Measurements from ENCODE around the gene RBM10.

Gene RBM10

DNA sequence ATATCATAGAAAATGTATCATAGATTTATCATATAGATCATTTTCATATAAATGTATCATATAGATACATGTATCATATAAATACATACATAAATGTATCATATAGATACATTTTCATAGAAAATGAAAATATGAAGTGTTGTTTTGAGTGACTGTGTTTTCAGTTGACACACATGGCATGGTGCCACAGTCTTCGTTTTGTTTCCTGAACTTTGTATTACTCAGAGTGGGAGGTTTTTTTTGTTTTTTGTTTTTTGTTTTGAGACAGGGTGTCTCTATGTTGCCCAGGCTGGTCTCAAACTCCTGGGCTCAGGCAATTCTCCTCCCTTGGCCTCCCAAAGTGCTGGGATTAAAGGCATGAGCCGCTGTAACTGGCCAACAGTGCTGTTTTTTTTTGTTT lies 3.9 kb downstream of the RBM10 start:
- DNase-seq (ENCODE audit: low read depth in 2 of 2): no peak

DNA sequence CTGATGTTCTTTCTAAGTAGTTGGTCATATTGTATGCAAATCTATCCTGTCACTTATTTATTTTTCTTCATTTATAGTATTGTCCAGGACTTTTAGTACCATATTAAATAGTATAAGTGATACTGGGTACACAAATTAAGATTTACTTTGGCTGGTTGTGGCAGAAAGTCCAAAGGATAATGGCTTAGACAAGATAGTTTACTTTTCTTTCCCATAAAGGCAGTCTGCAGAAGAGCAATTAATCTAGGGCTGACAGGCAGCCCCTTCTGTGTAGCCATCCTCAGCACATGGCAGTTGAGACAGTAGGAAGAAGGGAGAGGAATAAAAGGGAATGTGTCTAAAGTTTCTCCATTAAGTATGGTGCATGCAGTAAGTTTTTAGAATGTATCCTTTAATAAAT lies 6.4 kb downstream of the RBM10 start:
- no peak for DNase-seq (ENCODE audit: low read depth in 2 of 2)

DNA sequence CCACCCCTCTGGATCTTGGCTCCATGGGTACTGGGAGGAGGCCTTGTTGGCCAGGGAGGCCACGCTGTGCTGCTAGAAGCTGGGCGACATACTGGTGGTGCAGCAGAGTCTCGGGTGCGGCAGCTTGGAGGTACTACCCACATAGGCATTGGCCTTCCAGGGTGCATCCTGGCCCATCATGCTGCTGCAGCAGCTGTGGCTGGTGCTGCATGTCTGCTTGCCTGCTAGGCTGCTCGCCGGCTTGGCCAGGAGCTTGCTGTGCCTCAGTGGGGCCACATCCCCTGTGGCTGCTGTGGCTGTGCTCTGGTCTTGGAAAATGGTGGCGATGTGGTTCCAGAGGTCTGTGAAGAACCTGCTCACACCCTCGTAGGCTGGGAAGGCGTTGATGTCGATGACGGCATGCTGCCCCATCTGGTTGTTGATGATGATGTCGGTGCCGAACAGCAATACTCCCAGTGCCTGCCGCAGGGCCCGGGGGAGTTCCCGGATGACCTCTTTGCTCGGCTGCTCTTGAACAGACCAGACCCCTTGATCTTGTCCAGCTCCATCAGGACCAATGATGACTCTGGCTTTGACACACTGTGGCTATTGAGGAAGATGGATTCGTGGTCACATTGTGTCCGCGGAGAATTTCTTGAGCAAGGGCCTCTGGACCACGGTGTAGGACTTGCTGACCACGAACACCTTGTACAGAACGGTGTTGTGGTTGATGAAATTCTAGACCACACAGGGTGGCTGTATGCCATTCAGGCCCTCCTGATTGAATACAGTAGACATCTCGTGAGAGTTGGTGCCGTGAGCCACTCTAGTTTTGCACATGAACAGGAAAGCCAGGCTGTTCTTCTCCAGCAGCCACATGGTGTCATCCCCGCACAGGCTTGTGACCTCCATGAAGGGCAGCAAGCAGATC lies 11.8 kb downstream of the RBM10 start:
- no peak for DNase-seq (ENCODE audit: low read depth in 2 of 2)

DNA sequence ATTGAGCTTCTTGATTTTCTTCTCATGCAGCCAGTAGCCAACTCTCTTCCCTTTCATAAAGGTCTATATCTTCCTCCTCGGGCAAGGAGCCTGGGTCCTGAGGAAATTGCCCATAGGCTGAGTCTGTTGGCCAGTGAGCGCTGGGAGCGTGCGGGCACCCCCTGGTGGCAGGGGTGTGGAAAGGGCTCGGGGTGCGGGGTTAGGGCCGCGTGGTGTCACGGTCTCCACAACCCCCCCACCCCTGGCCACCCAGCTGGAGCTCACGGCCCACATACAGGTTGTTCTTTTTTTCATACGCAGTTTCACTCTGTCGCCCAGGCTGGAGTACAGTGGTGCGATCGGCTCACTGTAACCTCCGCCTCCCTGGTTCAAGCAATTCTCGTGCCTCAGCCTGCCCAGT lies 13.1 kb downstream of the RBM10 start:
- no peak for DNase-seq (ENCODE audit: low read depth in 2 of 2)

DNA sequence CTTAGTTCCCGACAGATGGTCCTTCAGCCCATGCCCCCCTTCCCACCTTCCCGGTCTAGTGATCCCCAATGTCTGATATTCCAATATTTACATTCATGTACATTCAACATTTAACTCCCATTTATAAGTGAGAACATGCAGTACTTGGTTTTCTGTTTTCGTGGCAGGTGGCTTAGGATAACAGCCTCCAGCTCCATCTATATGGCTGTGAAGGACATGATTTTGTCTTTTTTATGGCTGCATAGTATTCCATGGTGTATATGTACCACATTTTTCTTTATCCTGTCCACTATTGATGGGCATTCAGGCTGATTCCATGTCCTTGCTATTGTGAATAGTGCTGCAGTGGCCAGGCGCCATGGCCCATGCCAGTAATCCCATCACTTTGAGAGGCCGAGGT lies 13.8 kb downstream of the RBM10 start:
- DNase-seq (ENCODE audit: low read depth in 2 of 2): no peak

DNA sequence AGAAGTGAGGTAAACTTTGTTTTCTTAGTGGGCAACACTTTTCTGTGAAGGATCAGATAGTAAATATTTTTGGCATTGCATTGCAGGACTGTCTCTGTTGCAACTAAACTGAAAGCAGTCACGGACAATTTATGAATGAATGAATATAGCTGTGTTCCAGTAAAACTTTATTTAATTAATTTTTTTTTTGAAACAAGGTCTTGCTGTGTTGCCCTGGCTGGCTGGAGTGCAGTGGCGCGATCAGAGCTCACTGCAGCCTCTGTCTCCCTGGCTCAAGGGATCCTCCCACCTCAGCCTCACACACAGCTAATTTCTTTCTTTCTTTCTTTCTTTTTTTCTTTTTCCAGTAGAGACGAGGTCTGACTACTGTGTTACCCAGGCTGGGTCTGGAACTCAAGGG lies 15.8 kb downstream of the RBM10 start:
- DNase-seq (ENCODE audit: low read depth in 2 of 2): no peak

DNA sequence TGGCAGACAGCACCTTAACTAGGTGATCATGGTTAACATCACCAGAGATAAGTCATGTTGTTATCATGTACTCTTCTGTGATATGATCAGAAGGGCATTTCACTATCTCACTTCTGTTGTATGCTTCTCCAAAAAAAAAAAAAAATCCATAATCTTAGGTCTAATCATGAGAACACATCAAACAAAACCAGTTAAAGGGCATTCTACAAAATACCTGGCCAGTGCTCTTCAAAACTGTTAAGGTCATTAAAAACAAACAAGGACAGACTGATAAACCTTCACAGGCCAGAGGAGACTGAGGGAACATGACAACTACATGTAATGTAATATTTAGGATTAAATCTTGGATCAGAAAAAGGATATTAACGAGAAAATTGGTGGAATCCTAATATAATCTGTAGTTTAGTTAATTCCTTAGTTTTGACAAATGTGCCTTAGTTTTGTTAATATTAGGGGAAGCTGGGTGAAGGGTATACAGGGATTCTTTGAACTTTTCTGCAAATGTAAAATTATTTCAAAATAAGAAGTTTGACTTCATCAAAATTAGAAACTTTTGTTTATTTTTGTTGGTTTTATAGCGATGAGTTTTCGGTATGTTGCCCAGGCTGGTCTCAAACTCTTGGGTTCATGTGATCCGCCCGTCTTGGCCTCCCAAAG lies 18.0 kb downstream of the RBM10 start:
- DNase-seq (ENCODE audit: low read depth in 2 of 2): no peak

DNA sequence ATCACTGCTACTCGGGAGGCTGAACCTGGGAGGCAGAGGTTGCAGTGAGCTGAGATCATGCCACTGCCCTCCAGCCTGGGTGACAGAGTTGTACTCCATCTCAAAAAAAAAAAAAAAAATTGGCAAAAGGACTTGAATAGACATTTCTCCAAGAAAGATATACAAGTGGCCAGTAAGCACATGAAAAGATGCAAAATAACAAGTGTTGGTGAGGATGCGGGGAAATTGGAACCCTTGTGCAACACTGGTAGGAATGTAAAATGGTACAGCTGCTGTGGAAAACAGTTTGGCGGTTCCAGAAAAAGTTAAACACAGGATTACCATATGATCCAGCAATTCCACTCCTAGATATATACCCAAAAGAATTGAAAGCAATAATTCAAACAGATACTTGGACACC lies 19.4 kb downstream of the RBM10 start:
- no peak for DNase-seq (ENCODE audit: low read depth in 2 of 2)

DNA sequence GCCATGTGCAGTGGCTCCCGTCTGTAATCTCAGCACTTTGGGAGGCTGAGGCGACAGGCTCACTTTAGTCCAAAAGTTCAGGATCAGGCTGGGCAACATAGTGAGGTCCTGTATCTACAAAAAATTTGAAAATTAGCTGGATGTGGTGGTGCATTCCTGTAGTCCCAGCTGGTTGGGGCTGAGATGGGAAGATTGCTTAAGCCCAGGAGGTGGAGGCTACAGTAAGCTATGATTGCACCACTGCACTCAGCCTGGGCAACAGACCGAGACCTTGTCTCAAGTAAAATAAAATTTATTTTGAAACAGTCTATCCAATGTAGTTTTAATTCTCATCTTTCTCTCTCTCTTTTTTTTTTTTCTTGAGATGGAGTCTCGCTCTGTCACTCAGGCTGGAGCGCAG lies 21.1 kb downstream of the RBM10 start:
- DNase-seq (ENCODE audit: low read depth in 2 of 2): no peak

DNA sequence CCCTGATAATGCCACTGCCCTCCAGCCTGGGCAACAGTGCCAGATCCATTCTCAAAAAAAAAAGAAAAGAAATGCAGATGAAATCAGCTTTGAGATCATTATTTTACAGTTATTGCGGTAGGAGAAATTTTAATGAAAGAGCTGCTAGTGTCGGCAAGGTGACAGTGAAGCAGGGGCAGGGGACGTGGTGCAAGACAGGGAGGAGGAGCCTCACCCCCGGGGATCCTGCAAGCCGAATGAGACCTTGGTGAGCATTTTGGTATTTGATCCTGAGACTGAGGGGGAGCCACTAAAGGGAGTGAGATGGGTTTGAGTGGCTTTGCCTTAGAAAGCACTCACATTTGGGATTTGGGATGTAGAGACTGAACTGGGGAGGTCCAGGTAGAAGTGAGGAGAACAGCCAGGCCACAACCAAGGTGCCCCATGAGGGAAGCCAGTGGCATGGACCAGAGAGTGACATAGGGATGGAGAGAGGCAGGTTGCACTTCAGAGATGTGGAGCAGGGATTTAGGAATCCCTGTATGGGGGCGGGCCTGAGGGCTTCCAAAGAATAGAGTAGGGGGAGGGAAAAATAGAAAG lies 23.6 kb downstream of the RBM10 start:
- no peak for DNase-seq (ENCODE audit: low read depth in 2 of 2)

DNA sequence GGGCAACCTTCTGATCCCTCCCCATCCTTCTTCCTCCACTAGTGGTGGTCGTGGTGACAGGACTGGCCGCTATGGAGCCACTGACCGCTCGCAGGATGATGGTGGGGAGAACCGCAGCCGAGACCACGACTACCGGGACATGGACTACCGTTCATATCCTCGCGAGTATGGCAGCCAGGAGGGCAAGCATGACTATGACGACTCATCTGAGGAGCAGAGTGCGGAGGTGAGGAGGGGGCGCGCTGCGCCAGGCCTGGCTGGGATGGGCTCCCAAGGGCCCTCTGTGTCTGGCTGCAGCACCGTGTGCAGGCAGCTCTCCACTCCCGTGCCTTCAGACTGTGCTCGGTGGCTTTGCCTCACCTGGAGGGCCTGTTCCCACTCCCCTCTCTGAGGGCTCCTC lies 24.3 kb downstream of the RBM10 start:
- no peak for DNase-seq (ENCODE audit: low read depth in 2 of 2)

DNA sequence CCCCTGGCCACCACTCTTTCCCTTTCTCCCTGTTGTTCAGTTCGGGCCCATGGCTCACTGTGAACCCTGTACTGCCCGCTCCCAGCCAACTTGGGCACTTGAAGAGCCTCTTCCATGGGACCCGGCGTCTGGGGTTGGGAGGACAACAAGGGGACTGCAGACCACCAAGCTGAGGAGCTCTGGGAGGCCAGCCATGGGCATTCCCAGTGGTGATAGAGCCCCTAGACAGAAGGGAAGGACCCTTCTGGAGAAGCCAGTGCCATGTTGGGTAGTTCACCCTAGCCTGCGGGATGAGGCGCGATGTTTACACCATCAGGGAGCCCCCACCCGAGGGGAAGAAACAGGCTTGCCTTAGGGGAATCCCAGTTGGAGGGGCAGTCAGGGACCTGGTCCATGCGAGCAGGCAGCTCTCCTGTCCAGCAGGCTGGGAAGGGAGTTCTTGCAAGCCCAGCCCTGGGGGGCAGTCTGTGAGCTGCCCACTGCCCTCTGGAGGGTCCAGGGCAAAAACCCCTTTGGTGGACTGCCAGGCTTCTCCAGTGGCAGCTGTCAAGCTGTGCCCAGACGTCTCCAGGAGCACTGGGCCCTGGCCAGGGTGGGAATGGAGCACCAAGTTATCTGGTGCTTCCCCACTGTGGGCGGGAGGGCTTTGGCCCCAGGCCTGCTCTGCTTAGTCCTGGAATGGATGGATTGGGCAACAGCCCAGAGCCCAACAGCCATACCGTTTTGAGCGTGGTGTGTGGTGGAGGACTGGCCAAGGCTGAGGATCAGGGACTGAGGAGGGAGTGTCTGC lies 24.9 kb downstream of the RBM10 start:
- no peak for DNase-seq (ENCODE audit: low read depth in 2 of 2)

DNA sequence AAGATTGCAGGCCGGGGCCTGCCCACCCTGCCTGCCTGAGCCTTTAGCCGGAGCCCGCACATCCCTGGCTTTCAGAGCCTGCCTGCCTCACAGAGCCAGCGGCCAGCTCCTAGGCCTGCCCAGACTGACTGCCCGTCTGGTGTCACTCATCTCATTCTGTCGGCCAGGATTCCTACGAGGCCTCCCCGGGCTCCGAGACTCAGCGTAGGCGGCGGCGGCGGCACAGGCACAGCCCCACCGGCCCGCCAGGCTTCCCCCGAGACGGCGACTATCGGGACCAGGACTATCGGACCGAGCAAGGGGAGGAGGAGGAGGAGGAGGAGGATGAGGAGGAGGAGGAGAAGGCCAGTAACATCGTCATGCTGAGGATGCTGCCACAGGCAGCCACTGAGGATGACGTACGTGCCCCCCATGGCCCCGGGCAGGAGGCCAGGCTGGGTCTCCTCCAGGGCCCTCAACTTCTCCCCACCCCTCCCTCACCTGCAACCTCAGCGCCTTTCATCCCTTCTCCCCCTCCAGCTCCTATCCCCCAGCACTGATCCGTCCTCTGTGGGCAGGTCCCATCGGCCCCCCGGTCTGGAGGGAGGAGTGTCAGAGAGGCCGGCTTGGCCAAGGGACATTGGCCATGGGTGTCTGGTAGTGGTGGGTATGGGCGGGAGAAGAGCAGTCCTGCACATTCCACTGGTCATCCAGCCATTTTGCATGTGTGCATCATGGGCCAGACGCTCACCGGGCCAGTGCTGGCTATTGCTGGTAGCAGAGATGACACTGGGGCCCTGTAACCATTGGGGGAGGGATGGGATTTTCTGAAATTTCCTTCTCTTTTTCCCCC lies 26.1 kb downstream of the RBM10 start:
- no peak for DNase-seq (ENCODE audit: low read depth in 2 of 2)

DNA sequence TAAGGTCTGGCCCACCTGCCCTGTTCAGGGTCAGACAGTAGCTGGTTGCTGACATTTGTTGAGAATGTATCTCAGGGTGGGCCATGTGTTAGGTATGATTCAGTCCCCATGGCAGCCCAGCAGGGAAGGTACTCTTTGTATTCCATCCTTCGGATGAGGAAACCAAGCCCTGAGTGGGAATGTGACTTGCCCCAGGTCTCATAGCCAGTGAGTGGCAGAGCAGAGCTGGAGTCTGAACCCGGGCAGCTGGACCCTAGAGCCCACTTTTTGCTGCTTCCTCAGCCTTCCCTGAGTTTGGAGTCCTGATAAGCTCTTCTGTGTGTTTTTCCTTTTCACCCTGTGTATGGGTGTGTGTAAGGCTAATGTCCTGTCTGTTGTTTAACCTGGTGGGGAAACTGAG lies 27.0 kb downstream of the RBM10 start:
- no peak for DNase-seq (ENCODE audit: low read depth in 2 of 2)

DNA sequence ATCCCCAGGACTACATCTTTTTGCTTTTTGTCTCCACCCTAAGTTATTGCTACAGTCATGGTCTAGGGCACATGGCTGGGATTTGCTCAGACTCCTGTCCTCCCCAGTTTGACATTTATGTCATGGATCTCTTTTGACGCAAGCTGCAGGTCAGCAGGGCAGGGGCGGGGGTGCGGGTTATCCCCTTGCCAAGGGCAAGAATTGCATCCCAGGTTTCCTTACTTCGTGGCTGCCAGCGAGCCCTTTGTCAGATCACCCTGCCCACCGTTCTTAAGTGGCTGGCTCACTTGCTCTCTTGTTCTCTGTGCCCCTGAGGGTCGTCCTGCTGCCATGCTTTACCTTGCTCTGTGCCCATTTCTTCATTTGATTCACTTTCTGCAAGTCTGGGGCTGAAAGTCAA lies 27.5 kb downstream of the RBM10 start:
- no peak for DNase-seq (ENCODE audit: low read depth in 2 of 2)

DNA sequence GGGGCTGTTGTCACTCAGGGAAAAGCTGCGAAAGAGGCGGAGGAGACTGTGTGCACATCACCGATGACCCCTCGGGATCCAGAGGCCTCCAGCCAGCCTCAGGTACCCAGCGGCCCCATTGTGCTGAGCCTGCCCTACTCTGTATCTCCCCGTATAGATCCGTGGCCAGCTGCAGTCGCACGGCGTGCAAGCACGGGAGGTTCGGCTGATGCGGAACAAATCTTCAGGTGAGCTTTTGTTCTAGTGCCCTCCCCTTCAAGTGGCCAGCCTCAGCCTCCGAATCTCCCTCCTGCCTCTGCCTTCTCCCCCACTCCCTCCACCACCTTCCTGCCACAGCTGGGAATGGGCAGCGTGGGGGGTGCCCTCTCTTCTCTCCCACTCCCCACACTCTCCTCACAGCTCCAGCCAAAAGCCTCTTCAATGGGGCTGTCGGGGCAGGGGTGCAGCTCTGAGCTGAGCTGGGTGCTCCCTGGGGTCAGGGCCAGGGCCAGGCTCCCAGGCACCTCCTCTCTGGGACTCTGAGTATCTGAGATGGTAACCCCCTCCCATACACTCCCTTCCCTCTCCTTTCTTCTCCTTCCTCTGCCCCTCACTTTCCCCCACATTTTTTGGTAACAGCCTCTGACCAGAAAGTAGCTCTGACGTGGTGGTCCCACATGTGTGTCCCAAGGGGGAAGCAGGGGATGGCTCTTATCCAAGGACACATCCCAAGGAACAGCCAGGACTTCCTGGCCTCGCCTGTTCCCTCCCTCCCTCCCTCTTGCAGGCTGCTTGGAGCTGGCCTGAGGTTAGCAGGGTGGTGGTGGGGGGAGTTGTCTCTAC lies 28.2 kb downstream of the RBM10 start:
- DNase-seq (ENCODE audit: low read depth in 2 of 2): no peak

DNA sequence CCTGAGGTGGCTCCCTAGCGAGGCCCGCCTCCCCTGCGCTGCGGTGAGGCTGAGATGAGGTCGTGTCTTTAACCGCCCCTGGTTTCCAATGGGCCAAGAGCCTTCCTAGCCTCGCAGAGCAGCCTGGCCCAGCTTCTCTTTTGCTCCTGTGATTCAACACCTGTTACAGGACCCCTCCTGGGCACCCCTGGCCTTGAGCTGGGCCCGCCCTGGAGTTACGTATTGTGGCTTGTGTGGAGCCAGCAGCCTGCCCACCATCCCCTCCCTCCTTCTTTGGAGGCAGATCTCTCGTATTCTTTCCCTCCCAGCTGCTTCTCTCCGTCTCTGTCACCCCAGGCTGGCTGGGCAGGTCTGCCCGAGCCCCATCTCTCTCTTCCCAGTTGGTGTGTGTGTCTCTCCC lies 29.4 kb downstream of the RBM10 start:
- no peak for DNase-seq (ENCODE audit: low read depth in 2 of 2)

DNA sequence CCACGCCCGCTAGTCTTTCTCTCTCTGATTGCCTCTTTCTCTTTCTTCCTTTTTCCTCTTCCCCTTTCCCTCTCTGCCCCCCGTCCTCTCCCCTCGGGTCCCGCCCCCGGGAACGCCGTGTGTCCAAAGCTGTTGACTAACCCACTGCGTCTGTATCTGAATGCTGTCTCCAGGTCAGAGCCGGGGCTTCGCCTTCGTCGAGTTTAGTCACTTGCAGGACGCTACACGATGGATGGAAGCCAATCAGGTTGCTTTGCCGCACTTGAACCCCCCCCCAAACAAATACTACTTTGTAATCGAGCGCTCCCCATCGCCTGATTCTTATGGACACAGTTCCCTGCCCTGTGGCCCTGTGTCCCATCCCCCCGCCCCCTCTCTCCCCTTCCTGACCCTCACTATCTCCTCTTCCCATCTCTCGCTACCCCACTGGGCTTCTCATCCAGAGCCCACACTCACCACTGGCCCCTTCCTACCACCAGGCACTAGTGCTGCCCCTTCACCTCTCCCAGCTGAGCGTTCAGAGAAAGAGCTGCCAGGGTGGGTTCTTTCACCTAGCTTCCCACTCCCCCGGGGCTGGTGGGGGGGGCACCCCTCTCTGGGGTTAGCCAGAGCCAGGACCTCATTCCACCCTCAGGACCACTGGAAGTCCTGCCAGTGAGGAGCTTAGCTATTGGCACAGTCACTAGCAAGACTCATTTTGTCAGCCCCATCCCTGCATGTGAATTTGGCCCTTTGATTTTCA lies 30.0 kb downstream of the RBM10 start:
- DNase-seq (ENCODE audit: low read depth in 2 of 2): no peak

DNA sequence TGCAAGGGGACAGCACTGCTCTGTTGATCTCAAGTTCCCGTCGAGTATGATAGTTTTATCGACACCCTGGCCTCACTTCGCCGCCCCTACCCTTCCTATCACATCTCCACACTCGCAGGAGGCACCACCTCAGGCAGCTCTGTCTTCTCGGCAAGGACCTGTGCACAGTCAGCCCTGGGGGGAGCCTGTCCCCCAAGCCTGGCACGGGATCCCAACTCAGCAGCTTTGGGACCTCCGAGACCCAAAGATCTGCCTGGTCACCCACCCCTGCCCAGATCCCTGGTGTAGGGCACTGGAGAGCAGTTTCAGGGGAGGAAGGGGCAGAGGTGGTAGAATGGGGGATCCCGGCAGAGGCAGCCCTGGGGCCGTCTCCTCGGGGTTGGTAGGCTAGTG lies 30.6 kb downstream of the RBM10 start:
- no peak for DNase-seq (ENCODE audit: low read depth in 2 of 2)
